Brain microvascular endothelial cell (primary cell): ENCODE data around the gene DPYSL5.

ENCODE experiments used
- DNase-seq: peaks from one replicate; pipeline ENCODE4 v3.0.0-alpha.2; 2020
- H3K27ac ChIP-seq: fragments of 250-450 bp; sonication (Bioruptor Pico); 2 replicates; pipeline ENCODE4 v1.5.1; 2020; ENCODE audit warnings: mild to moderate bottlenecking, moderate library complexity
- H3K27me3 ChIP-seq: fragments of 250-450 bp; sonication (Bioruptor Pico); replicated peaks from 2 replicates; pipeline ENCODE4 v1.5.1; 2020; ENCODE audit warnings: mild to moderate bottlenecking
- H3K36me3 ChIP-seq: fragments of 250-450 bp; sonication (Bioruptor Pico); replicated peaks from 2 replicates; pipeline ENCODE4 v1.5.1; 2020; ENCODE audit warnings: mild to moderate bottlenecking
- H3K4me3 ChIP-seq: 2 replicates; pipeline ENCODE4 v1.5.1; 2011; ENCODE audit warnings: low read depth, mild to moderate bottlenecking, control low read depth, low read length, moderate library complexity
- CTCF ChIP-seq: IDR thresholded peaks from 2 replicates; pipeline ENCODE4 v1.5.1; 2011; ENCODE audit warnings: low read depth, mild to moderate bottlenecking, moderate library complexity, low read length, control low read depth, inconsistent platforms; ENCODE audit errors: missing control alignments
- in situ Hi-C: cut with HindIII; loops from 2 replicates; pipeline ENCODE4 v1.10.0; 2017; ENCODE audit warnings: low sequenced_read_pairs, low pct_ligation_motif_present

DPYSL5 gene

GRCh38 chr2:26853751-26854150, 5.8 kb downstream of the DPYSL5 start:
- Histone ChIP-seq H3K36me3 (no peaks in the 10 kb centered on the region), H3K27ac (no peak overlapping the region), H3K27me3 (peaks cover 51% of the 10 kb centered on the region), H3K4me3 (no peak overlapping the region)
- in situ Hi-C loops: no loop called here
- no peak for DNase-seq
- no peak for TF ChIP-seq CTCF

- in situ Hi-C loops: no loop called here
- H3K36me3 ChIP-seq: no peaks in the 10 kb centered on the region
- peaks cover 46% of the 10 kb centered on the region for H3K27me3 ChIP-seq
- H3K4me3 ChIP-seq: no peak overlapping the region
- H3K27ac ChIP-seq: no peak overlapping the region
- TF ChIP-seq CTCF: no peak
- no peak for DNase-seq
Measured at GRCh38 chr2:26854283-26854827, 6.4 kb downstream of the DPYSL5 start.

- Histone ChIP-seq H3K27ac (no peak overlapping the region), H3K27me3 (peaks cover 41% of the 10 kb centered on the region)
- no peak for TF ChIP-seq CTCF
Measured at GRCh38 chr2:26855466-26855865, 7.5 kb downstream of the DPYSL5 start.

GRCh38 chr2:26859622-26860021, 11.7 kb downstream of the DPYSL5 start:
- Histone ChIP-seq H3K27ac (no peak overlapping the region), H3K36me3 (no peaks in the 10 kb centered on the region), H3K4me3 (no peak overlapping the region), H3K27me3 (peaks cover 19% of the 10 kb centered on the region)
- no peak for TF ChIP-seq CTCF
- in situ Hi-C loops: no loop called here
- DNase-seq: no peak

More at GRCh38 chr2:26855466-26855865, 7.5 kb downstream of the DPYSL5 start:
- in situ Hi-C loops: no loop called here
- Histone ChIP-seq H3K4me3 (no peak overlapping the region), H3K36me3 (no peaks in the 10 kb centered on the region)
- DNase-seq: no peak

- TF ChIP-seq CTCF: no peak
- in situ Hi-C loops: no loop called here
- Histone ChIP-seq H3K36me3 (no peaks in the 10 kb centered on the region), H3K27ac (no peak overlapping the region), H3K4me3 (no peak overlapping the region), H3K27me3 (peaks cover 19% of the 10 kb centered on the region)
- no peak for DNase-seq
Measured at GRCh38 chr2:26860211-26860850, 12.4 kb downstream of the DPYSL5 start.
